ENCODE data around the gene EPHA8.

Gene EPHA8

DNA sequence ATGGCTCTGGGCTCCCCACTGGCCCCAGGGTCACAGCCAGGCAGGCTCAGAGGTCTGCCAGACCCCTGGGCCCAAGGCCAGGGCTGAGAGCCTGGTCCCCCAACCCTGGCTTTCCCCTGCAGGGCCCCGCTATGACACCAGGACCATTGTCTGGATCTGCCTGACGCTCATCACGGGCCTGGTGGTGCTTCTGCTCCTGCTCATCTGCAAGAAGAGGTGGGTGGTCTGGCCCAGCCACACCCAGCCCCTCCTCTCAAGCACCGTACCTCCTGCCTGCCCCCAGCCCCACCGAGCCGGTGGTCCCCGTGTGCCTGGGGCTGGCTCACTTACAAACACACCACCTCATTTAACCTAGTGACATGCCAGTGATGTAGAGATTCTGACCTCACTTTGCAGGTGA, 31.8 kb downstream of the EPHA8 start:
- DNase-seq: no peak

DNA sequence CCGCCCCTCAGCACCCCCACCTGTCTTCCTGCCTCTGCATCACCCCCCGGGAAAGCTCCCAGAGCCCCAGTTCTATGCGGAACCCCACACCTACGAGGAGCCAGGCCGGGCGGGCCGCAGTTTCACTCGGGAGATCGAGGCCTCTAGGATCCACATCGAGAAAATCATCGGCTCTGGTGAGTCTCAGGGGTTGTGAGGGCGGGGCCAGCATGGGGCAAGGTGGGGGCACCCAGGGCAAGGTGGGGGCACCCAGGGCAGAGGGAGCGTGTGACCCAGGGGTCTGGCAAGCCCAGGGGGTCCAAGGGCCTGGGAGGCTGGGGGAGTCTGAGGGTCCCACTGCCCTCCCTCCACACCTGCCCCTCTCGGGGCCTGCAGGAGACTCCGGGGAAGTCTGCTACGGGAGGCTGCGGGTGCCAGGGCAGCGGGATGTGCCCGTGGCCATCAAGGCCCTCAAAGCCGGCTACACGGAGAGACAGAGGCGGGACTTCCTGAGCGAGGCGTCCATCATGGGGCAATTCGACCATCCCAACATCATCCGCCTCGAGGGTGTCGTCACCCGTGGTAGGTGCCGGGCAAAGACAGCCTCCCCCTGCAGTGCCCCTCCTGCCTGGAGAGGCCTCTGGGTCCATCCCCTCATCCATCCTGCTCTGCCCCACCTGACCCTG, 34.1 kb downstream of the EPHA8 start:
- DNase-seq: no peak

DNA sequence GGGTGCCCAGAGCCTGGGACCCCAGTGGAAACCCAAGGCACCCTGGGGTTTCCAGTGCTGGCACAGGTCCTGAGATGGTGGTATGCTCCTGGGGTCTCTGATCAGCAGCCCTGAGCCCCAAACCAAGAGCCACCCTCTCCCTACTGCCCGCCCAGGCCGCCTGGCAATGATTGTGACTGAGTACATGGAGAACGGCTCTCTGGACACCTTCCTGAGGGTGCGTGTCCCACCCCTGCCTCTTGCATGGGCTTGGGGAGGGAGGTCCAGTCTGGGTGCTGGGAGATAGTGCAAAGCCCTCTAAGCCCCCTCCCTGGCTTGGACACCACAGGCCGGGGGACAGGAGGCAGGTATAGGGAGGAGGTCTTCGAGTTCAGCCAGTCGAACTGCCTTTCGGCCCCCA, 34.7 kb downstream of the EPHA8 start:
- DNase-seq: no peak

DNA sequence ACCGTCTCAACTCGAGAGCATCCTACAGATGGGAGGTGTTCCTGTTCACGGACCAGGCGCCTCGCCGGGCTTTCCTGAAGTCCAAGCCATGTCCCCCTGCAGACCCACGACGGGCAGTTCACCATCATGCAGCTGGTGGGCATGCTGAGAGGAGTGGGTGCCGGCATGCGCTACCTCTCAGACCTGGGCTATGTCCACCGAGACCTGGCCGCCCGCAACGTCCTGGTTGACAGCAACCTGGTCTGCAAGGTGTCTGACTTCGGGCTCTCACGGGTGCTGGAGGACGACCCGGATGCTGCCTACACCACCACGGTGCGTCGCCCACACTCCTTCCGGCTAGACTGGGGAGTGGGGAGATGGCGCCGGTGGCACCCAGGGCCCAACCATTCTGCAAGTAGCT, 35.4 kb downstream of the EPHA8 start:
- DNase-seq: no peak

DNA sequence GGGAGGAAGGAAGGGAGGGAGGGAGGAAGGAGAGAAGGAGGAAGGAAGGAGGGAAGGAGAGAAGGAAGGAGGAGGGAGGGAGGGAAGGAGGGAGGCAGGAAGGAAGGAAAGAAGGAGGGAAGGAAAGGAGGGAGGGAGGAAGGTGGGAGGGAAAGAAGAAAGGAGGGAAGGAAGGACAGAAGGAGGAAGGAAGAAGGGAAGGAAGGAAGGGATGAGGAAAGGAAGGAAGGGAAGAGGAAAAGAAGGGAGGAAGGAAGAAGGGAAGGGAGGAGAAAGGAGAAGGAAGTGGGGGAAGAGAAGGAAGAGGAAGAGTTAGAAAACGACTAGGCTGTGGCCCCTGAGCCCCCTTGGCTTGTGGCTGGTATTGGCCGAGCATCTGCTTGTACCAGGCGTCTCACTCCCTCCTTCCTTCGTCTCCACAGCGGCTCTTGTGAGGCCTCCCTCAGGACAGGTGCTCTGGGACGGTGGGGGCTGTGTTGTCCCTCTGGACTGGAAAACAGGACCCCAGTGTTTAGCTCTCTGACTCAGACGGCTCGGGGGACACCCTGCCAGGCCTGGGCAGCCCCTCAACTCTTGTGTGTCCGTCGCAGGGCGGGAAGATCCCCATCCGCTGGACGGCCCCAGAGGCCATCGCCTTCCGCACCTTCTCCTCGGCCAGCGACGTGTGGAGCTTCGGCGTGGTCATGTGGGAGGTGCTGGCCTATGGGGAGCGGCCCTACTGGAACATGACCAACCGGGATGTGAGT, 37.0 kb downstream of the EPHA8 start:
- DNase-seq: no peak

DNA sequence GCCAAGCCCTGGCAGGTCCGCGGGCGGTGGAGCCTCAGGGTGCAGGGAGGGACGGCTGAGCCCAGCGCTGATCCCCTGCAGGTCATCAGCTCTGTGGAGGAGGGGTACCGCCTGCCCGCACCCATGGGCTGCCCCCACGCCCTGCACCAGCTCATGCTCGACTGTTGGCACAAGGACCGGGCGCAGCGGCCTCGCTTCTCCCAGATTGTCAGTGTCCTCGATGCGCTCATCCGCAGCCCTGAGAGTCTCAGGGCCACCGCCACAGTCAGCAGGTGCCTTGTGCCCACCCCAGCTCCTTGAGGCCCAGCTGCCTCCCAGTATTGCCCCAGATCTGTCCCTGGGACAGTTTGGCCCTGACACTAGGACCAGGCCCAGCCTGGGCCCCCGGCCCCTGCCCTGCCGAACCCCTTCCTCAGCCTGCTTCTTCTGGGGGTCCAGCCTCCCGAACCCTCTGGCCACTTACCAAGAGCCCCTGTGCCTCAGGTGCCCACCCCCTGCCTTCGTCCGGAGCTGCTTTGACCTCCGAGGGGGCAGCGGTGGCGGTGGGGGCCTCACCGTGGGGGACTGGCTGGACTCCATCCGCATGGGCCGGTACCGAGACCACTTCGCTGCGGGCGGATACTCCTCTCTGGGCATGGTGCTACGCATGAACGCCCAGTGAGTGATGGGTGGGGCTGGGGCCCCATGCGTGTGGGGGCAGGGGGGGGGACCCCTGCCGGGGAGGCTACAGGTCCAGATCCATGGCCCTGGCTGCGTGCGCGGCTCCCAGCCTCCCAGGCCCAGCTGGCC, 37.7 kb downstream of the EPHA8 start:
- no peak for DNase-seq

DNA sequence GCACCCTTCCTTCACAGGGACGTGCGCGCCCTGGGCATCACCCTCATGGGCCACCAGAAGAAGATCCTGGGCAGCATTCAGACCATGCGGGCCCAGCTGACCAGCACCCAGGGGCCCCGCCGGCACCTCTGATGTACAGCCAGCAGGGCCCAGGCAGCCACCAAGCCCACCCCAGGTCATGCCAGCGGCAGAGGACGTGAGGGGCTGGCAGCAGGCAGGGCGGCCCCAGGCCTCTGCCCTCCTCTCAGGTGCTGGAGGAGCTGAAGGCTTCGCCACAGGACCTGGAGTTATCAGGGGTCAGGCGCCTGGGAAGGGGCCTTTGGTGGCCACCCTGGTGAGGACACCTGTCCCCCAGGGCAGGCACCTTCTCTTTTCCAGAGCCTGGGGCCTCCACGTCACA, 38.3 kb downstream of the EPHA8 start:
- no peak for DNase-seq

DNA sequence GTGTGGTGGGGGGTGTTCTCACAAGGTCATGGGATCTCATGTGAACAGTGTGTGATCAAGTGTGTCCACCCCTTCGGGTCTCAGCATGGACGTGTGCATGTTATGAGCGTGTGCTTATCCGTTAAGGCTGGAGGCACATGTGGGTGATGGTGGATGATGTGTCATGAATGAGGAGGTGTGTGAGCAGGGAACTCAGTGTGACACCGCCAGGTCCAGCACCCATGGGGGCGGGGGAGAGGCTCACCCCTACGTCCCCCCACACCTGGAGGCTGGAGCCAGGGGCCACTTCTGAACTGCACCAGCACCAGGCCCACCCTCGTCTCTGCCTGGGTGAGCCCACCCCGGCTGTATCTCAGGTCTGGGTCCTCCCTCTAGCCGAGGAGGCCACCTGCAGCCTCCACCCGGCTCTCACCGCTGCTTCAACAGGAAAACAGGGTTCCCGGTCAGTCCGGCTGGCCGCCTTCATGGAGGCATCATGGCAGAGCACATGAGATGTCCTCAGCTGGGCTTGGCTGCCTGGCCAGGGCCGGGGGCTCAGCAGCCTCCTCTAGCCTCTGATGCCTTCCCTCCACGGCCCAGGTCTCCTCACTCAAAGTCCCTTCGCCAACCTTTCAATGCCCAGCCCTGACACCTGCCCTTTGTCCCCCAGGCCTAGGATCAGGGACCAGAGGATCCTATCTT, 38.9 kb downstream of the EPHA8 start:
- no peak for DNase-seq

DNA sequence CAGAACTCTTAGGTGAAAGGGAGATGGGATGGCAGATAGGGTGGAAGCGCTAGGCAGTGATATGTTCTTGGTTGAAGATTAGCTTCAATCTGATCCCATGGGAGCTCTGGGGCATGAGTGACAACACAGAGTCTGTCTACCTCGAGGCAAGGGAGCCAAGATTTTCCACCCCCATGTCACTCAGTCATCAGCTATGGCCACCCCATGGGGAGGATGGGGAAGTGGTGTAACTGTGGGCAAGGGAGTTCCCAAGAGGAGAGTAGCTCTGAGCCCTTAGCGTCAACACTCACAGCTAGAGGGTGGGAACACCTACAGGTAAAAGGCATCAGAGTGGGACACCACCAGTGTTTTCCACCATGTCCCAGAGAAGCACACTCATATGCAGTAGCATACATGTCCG, 42.9 kb downstream of the EPHA8 start:
- DNase-seq: no peak

DNA sequence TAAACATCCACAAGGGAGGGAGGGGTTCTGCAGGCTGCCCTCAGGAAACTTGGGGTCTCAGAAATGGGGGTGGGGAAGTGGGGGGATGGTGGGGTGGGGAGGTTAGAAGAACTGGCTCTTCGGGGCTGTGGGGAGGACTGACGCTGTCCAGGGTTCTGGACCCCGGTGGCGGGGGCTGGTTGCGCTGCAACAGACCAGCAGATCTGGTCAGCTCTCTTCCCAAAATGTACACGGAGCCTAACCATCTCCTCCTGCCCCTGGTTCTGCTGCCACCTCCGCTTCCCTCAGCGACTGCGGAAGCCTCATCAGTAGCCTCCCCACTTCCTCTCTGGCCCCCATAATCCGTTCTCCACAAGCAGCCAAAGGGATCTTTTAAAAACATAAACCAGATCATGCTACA, 43.9 kb downstream of the EPHA8 start:
- no peak for DNase-seq

DNA sequence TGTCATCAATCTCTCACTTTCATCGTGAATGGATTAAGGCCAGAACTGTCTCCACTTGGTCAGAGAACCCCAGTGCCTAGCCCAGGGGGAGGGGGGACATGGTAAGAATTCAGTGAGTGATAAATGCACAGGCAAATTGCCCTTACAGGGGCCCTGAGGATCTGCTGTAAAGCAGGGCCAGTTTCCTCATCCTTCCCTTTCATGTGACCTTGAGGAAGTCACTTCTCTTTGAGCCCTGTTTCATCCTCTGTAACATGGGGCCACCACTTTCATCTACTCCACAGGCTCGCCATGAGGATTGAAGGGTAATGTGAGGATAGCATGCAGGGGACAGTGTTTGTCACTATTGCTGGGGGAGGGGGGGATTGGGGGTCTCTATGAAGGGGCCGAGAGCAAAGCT, 45.1 kb downstream of the EPHA8 start:
- no peak for DNase-seq

DNA sequence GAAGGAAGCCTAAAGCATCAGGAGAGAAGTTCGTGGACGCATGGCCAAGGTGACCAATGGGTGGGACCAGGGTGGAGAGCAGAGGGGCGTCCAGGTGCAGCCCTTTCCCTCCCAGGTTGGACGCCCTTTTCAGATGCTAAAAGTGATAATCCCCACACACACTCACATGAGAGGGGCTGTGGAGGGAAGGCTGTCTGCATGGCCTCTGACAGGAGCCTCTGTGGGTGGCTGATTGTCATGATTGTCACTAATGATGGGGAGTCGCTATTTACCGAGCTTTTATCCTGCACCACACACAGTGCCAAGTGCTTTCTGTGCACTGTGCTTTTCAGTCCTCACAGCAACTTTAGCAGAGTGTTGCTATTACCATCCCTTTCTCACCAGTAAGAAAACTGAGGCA, 46.0 kb downstream of the EPHA8 start:
- no peak for DNase-seq

DNA sequence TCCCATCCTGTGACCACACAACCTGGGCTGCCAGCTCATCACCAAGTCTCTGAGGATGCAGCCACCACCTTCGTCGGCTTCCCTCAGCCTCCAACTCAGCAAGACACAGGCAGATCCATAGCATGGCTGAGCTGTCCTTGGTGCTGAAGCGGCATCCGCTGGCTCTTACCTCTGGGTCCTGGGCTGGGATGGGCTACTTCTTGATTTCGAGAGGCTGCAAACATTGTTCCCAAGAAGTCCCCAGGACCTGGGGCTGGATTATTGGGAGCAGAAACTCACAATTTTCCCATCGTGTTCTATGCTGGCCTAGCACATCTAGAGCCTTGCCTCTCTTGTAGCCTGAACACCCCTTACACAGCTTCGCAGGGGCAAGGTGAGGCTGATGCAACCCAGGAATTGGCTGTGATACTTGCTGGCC, 48.2 kb downstream of the EPHA8 start:
- peak; percentile 15 for DNase-seq

DNA sequence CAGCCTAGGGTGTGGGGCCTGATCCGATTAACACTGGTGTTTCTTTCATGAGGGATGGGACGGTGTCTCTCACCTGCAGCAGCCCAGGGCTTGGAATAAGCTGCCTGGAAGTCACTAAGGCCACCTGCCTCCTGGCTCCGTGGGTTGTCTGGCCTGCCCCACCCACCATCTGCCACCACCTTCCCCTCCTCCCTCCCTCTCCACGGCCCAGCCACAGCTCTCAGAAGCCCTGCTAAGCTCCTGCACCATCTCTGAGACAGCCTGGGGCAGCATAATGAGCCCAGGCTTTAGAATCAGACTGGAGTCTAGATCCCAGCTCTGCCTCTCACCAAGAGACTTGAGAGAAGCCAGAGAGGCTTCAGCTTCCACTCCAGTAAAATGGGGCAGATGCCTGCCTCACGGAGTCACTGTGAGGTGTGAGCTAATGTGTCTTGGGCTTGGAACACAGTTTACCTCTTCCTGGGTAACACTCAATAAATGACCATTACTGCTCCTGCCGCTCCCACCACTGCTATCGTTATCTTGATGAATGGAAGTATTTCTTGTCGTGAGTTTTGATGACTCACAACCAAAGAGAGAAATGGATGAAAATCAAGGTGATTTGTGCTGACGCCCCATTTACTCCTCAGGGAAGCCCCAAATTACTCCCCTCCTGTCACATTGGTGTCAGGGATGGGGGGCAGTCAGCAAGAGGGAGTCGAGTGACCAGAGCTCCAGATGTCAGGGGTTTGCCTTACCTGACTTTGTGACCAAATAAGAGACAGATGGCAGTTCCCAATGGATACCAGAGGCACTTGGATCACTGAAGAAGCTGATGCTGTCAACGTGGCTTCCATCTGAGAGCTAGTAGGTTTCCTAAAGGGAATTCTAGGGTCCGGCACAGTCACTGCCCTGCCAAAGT, 49.6 kb downstream of the EPHA8 start:
- DNase-seq: no peak

DNA sequence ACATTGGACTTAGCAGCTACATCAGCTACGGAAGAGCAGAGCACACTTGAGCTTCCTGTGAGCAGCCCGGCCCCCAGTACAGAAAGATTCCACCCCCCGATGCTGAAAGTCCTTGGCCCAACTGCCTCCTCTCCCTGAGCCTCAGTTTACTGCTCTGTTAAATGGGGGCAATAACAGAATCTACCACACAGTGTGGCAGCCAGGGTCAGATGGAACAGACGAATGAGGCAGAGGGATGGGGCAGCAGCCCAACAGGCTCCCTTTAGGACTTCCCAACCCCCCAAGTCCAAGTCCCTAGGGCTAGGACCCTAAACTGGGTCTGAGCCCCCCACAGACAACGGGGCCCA, 50.3 kb downstream of the EPHA8 start:
- no peak for DNase-seq

DNA sequence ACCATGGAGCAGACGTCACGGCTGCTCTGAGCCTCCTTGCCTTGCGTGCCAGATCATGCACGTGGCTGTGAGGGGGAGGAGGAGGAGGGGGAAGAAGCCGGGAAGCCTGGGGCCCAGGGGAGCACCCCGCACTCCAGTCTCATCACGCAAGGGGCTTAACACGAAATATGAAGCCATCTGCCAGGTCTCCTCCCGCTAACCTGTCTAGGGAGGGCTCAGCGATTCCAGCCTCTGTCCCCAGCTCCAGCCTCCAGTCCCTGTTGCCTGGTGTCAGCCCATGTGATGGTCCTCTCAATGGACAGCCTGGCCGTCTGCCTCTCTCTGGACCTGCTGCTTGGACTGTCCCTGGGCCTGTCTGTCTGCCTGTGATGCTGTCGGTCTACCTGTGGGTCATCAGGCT, 50.7 kb downstream of the EPHA8 start:
- DNase-seq: no peak

DNA sequence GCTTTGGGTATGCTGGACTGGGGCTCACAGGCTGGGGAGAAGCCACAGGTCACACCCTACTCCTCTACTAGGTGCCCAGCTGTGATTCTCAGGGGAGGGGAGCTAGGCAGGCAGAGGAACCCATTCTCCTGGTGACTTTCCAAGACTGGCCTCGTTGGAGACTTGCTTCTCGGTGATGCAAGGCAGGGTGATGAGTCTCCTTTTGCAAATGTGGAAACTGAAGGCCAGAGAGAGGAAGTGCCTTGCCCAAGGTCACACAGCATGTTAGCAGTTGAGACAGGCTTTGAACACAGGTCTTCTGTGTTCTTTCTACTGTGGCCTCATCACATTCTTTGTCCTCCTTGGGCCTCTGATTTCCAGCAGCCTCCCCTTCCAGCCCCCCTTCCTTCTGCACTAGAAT, 52.6 kb downstream of the EPHA8 start:
- no peak for DNase-seq

DNA sequence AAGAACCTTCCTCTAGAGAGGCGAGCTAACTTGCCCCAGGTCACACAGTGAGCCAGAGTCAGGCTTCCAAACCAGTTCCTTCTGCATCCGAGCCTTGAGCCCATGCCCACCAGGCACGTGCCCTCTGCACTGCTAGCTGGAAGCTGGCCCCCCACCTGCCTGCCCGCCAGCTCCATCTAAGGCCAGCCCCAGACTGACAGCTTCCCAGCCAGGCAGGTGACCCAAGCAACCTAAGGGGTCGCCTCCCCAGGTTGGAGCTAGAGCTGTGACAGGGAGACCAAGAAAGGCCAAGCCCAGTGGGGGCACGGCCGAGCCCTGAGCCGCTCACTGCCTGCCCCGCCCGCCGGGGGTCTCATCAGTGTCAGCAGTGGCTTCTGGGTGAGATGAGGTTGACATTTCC, 53.3 kb downstream of the EPHA8 start:
- DNase-seq: no peak

DNA sequence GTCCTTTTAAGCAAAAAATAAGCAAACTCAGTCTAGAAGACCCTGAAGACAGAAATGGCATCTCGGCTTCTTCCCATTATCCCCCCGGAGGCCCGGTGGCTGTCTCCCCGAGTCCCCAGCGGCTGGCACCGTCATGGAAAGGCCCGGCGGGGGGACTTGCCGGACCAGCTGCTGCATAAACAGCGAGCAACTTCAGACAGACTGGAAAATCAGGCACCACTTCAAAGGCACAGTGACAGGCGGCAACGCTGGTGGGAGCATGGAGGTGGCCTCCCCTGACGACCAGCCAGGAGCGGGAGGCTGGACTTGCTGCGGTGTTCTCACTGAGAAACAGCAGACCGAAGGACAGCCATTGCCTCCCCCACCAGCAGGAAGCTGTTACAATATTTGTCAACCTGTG, 54.8 kb downstream of the EPHA8 start:
- DNase-seq: no peak

DNA sequence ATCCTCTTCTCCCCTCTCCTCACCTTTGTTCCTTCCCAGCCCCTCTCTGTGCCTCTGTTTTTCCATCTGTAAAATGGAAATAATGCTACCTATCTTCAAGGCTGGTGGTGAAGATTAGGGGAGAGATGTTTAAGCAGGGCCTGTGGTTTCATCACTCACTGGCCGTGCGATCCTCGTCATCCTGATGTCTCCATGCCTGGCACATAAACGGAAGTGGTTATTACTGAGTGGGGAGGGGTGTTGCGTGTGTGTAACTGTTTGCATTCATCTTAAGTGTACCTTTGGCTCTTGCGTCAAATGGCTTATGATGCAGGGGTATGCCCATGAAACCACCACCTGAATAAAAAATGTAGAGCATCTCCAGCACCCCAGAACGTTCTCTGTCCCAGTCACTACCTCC, 56.0 kb downstream of the EPHA8 start:
- DNase-seq: no peak

DNA sequence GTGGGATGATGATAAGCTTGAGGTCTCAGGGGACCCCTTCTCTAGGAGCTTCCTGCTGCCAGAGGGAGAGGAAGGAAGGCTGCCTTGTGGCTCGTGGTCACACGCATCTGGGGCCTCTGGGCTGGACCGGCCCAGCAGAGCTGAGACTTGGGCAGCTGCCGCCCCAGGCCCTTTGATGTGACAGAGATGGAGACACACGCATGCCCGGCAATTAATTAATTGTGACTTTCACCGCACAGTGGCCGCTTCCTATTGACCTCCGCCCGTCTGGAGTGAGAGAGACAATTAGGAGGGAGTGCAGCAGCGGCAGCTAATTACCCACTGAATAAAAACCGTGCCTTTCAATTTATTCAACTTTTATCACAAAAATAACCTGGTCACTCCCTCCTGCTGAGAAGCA, 56.5 kb downstream of the EPHA8 start:
- no peak for DNase-seq

DNA sequence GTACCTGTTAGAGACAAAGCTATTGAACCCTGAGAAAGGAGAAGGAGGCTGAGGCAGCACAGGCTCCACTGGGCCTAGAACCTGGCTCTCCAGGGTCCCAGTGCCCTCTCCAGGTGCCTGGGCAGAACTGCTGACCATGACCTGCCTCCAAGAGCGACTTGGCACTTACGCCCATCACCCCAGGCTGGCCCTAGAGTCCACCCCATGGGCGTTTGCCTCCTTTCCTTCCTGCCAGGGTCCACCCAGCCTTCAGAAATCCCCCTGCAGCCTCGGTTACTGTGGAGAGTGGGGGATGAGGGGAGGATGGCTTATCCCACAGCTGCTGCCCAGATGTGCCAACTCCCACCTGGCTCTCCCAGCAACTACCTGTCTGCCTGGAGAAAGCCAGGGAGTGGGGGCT, 58.5 kb downstream of the EPHA8 start:
- DNase-seq: no peak
